Measurements from ENCODE around the gene ITPR1. TPM values are rescaled to one million over a fixed set of nuclear protein-coding genes. Genes with fewer than 3 reads are reported as not detected.

The ITPR1 gene
- total RNA-seq, 1 experiment from 2014 or later = 5.8 TPM

DNA sequence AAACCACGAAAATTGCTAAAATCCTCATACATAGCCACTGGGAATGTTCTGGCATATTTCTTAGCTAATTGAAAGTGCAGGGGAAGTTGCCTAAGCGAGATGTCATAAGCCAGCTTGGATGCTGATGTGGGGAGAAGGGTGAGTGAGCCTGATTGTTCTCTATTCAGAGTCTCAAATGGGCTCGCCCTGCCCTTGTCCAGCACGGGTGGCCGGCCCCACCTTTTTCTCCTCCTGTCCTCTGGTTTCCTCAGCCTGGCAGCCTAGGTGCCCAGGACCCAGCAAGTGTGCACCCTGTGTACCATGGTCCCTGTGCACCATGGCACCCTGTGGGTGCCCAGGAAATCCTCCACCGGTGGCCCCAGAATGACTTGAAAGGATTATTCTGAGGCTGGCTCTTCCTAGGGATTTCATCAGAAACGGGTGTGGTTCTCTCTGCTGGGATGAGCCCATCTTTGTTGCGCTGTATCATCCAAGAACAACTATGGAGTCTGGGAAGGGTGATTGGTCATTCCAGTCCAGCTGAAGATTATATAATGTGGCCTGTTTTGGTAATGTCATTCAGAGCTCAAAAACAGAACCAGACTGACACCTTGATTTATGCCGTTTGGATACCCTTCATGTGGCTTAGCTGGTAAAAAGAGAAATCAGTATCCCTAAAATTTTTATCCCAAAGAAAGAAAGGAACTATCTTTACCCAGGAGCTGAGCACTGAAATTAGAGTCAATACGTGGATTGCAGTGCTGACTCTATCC lies 335.3 kb downstream of the ITPR1 start:
- DNase-seq (ENCODE audit: low spot score) = no peak

DNA sequence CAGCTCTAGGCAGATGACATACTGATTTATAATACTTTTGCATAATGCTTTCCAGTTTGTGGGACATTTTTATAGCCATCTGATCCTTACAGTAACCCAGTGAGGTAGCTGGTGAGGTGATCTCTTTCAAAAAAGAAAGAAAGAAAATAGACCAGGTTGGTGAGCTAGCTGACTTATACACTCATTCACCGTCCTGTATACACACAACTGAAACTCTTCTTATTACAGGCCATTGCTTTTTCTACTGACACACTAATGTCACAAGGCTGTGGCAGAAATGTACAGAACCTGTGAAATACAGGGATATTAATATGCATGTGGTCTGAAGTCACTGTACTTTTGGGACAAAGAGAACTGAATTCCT lies 335.9 kb downstream of the ITPR1 start:
- no peak for DNase-seq (ENCODE audit: low spot score)

DNA sequence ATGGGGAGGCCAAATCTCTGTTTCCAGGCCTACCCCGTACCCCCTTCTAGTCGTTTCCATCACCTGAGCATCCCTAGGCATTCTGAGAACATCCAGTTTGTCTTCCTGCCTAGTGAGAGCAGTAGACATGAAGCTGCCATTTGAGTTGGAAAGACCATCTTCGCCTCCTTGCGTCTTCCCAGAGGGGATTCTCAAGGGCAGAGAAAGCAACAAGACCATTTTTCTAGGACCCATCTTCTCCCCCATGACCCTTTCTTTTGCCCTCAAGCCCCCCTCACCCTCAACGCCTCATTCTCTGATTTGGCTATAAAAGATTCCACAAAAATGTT lies 337.4 kb downstream of the ITPR1 start:
- DNase-seq (ENCODE audit: low spot score) = no peak

DNA sequence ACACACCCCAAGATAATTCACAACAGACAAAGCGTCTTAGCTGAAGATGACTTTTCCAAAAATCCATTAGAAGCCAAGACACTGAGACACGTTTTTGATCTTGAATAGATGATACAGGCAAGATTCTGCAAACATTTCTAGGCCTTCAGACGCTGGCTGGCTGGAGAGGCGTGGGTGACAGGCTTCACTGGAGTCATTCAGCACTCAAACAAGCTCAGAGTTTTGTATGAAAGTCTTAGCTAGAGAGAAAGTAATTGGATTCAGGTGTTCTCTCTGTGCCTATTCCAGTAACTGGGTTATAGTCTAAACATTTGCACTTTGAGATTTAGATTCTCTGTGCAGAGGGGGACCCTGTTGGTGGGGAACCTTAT lies 338.4 kb downstream of the ITPR1 start:
- no peak for DNase-seq (ENCODE audit: low spot score)

DNA sequence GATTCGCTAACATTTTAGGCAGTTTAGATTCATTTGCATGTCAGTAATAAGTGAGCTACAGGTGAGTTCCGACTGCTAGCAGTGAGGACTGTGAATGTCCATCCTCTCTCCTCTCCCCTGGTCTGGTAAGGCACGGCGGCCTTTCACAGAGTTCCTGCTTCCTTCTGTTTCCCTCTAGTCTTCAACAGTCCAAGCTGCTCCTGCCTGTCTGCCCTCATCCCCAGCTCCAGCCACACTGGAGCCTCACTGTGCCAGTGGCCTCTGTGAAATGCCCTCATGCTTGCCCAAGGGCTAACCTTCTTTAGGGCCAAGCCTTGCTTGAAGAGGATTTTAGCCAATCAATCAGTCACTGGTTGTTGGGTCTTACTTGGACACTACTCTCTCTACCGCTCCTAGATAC lies 340.3 kb downstream of the ITPR1 start:
- DNase-seq (ENCODE audit: low spot score) = no peak

DNA sequence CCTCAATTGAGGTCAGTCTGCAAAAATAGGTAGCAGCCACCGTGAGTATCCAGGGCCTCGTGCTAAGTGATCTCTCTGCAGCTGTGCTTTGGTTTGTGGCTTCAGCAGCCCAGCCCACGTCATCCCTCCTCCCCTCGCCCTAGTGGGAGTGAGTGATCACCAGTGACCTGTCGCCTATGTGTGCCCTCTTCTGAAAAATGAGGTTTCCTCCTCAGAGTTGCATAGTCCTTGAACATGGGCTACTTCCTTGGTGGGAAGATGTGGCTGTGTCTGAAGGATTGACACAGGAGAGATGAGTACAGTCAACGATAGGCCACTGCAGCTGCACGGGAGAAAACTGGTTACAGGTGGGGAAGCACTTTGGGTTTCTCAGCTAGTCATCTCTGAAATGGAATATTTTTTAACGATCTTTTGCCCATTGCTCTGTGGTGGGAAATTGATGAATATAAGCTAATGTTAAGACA lies 341.3 kb downstream of the ITPR1 start:
- DNase-seq (ENCODE audit: low spot score) = no peak

DNA sequence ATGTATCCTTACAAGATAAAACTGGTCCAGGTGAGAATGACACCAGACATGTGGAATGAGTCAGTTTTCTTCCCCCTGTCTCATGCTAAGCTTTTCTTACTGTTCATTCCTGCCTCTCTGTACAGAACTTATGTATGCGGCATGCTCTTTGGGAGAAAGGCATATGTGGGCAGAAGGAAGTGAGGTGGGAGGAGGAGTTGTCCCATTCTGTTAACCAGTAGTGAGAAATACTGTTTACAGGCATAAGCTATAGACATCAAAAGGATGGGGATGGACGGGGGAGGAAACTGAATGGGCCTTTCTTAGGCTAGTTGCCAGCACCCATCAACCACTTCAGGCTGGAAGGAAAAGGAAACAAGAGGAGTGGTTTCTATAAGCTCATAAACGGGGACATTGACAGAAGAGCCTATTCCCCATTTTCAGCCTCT lies 342.5 kb downstream of the ITPR1 start:
- peak; percentile 12 for DNase-seq (ENCODE audit: low spot score)

DNA sequence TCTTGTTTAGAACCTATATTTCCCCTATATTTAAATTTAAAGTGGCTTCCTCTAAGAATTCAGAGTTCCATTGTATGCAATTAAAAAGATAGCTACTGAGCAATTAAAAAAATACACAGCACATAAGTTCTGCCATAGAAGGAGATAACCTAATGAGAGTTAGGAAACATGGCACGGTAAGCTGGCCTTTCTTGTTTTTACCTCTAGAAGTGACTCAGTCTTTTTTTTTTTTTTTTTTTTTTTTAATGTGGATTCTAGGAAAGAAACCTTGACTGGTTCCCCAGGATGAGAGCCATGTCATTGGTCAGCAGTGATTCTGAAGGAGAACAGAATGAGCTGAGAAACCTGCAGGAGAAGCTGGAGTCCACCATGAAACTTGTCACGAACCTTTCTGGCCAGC lies 343.4 kb downstream of the ITPR1 start:
- DNase-seq (ENCODE audit: low spot score) = no peak

DNA sequence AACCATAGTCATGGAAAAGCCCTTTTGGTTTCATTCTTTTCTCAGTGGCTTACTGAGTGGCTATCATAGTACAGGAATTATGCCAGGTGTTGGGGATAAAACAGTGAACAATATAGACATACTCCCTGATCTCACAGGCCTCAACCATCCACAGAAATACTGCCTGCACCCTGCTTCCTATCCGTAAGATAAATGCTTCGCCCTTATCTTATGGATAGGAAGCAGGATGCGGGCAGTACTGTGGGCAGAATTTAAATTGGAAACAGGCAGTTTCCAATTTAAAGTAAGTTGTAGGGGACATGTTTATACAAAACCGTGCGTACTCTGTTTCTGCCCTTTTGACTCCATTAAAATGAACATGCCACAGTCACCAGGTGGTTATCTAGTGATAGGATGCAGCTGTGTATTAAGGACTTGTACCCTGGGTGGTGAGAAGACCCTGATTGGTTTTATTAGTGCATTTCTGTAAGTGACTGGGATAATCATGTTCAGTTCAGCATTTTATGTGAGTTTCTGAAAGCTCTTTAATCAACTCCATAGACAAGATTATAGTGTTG lies 344.3 kb downstream of the ITPR1 start:
- DNase-seq (ENCODE audit: low spot score) = no peak

DNA sequence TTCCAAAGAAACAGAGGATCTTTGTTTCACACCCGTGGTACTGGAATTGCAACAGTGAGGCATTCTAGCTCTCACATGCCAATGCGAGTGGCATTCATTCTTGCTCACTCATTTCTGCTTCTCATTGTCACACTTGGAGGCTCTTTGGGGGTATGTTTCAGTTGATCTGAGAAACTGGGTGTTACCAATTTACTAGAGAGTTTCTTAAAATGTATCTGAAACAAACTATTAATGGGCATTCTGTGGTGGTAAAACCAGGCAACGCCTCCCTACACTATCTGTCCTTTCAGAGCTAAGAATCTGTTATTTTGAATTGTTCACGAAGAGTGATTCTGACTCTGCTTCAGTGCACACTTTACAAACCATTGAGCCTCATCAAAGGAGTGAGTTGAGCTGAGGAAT lies 345.5 kb downstream of the ITPR1 start:
- DNase-seq (ENCODE audit: low spot score) = no peak

DNA sequence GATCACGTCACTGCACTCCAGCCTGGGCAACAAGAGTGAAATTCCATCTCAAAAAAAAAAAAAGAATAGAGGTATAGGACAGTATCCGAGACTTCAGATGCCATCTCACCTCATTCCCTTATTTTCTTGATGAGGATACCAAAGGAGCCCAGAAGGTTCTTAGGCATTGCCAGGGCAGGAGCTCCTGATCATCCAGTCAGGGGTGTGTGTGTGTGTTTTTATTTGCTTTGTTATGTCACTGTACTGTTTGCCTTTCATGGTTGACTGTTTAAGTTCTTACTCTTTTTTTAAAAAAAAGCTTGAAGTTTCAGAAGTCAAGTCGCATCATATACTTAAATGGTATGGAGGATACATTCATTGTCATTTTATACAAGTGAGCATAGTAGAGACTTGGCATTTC lies 346.1 kb downstream of the ITPR1 start:
- no peak for DNase-seq (ENCODE audit: low spot score)

DNA sequence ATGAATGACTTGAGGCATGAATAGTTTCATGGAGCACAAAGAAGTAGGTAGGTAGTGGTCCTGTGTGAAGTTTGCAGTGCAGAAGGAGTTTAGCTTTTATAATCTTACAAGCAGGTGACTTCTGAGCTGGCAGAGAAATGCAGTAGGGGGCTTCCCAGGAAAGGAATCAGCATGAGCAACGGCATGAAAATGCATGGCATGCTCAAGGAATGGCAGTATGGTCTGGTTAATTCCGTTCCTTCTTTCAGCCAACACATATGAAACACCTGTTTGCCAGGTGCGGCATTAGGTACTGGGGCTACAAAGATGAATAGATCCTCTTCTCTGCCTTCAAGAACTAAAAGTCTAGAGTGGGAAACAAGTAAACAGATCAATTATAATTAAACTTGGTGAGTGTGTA lies 348.1 kb downstream of the ITPR1 start:
- no peak for DNase-seq (ENCODE audit: low spot score)

DNA sequence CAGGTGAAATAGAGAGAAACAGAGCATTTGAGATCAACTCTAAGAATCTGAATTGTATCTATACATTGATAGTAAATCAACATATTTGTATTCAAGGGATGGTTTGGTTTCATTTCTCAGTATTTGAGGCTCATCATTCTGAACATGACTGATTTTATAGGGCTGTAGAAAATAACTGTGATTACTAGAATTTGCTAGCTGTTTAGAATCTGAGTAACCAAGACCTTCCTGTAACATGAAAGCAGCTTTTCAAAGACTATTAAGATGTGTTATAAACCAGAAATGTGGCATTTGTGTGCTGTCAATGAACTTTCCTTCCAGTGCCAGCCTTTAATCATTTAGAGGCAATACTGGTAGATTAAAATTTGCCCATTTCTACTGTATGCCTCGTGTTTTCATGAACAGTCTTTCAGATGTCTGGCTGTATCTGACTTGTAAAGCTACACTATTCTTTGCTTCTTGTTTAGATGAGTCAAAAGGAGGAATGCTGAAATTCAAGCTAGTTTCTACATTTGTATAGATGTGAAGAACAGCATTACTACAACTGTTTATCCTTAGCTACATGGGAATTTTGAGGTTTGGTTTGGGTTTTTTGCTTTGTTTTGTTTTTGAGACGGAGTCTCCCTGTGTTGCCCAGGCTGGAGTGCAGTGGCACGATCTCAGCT lies 348.8 kb downstream of the ITPR1 start:
- peak; percentile 39 for DNase-seq (ENCODE audit: low spot score)

DNA sequence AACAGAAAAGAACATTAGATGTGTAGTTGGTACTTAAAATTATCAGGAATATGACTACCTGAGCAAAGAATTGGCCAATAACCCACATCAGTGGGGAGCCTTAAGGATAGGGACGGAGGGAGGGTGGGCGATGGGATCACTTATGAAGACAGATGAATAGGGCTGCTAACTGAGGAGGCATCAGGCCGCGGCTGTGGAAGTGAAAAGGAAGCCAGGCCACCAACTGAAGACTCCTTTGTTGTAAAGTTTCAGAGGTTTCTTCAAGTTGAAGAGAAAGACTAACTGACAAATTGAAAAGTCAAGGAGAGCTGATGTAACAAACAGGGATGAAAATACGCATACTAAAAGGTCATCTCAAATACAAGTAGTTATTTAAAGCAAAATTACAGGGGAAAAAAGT lies 350.5 kb downstream of the ITPR1 start:
- DNase-seq (ENCODE audit: low spot score) = no peak

DNA sequence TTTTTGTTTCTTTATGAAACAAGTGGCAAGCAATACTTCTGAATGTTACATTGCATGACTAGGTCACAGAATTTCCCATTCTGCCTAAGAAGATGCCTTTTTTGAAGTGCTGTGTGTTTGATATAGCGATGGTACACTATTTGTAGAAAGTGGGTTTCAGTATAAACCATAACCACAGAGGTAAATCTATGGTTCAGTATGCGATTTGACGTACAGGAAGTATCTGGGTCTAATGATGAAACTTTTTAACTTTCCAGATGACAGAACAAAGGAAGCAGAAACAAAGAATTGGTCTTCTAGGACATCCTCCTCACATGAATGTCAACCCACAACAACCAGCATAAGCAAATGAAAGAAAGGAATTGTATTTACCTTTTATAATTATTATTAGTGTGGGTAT lies 352.7 kb downstream of the ITPR1 start:
- no peak for DNase-seq (ENCODE audit: low spot score)

DNA sequence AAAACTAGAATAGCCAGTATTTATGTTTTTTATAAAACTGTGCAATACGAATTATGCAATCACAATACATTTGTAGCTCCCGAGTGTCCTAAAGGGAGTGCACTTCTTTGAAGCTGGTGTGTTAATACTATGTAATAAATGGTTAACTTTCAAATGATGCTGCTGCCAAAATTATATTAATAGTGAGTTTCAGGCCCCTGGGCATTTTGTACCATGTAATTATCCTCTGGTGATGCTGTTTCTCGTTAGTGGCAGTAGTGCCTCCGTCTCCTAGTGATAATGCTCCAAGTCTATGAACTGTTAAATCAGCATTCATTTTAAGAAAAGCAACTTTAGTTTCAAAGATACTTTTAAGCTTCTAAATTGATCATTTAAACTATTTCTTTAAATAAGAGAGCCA lies 353.4 kb downstream of the ITPR1 start:
- no peak for DNase-seq (ENCODE audit: low spot score)

DNA sequence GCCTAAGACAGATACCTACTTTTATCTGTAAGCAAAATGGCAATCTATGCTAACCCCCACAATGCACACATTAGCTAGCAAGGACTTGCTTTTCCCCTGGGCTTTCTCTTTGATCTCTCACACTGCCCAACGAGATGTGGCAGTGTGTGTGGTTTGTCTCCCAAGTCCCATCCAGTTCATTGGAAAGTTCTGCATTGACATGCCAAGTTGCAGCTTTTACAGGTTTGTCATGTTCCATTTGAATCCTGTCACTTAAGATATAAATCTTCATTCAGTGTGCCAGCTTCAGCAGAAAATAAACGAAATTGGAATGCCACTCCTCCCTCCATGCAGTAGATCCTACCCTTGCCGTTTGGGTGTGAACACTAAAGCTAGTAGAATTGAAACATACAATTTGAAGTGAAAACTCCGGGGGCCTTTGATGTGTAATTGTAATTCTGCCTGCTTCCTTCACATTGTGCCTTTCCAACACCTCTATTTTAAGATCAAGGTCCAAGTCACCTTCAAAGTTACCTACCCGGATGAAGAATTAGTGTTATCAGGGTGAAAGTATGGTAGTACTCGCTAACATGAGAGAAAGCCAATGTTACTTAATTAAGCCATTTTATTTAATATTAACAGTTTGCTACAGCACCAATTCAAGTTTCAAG lies 355.2 kb downstream of the ITPR1 start:
- no peak for DNase-seq (ENCODE audit: low spot score)

DNA sequence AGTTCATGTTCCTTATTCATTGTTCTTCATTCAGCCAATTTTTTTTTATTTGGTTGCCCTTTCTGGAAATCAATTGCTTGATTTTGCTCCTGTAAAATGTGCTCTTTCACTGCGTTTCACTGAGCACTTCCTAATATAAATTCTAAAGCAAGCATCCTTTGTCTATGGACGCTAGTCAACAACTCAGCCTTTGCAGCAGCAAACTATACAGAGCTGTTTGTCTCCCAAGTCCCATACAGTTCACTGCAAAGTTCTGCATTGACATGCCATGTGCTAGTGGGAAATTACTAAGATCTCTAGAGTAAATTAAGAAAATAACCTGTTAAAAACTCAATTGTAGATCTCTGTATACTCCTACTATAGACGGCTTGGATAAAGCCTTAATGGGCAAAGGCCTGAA lies 356.0 kb downstream of the ITPR1 start:
- no peak for DNase-seq (ENCODE audit: low spot score)

DNA sequence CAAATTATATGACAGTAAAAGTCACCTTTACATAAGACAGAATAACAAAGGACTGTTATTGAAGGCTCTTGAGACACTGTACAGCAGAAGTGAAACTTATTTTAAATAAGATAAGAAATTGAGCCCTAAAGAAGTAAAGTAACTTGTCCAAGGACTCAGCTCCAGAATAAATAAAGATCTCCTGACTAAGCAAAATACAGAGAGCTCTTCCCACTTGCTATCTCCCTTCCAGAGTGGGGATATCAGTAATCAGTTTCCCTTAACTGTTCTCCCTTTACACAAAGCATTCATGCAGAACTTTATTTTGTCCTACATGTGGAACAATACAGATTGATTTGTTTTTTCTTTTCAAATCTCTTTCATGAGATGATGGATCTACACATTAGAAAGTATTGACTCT lies 356.6 kb downstream of the ITPR1 start:
- DNase-seq (ENCODE audit: low spot score) = no peak

DNA sequence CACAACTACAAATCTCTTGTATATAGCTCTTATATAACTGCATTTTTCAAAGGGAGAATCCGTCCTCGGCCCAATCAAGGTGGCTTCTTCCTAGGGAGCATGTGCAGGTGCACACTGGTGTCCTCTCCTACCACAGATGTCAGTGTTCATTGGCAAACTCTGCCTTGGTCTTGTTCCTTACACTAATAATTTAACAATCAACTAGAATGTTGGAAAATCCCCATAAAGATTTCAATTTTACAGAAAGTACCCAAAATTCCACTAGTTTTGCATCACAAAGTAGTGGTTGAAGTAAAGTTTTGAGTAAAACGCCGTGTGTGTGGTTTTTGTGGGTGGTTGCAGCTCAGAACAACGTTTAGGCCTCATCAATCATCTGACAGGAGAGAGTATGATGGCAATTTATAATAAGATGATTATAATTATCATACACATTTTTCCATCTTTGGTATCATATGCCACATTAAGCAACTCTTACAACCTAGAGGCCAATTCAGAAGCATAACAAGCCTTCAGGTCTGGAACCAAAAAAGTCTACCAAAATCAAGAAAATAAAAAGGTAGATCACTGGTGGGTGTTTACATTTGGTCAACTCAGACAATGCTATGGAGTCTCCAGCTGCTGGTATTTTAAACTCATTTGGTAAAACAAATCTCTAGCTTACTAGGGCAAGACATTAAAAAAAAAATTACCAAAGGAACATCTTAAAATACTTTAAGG lies 357.2 kb downstream of the ITPR1 start:
- DNase-seq (ENCODE audit: low spot score) = no peak

DNA sequence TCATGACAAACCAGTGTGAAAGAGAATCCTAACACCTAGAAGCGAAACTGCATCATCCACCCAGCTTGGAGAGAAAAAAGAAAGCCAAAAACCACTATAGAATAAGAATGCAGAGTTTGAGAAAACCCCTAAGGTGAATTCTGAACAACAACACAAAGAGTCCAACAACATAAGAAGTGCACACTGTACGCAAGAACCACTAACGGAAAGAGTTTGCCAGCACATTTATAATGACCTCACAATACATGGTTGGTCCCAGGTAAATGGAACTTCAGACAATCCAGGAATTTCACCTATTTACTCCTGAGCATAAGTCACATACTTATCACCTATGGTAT lies 357.7 kb downstream of the ITPR1 start:
- DNase-seq (ENCODE audit: low spot score) = no peak
